22Rv1 (cell line): ENCODE measurements around the gene CNPY4.

Experiments used
- ZFX ChIP-seq: fragments of 450-650 bp; IDR thresholded peaks from 2 replicates; pipeline ENCODE4 v1.6.1; 2017; ENCODE audit warnings: antibody characterized with exemption, borderline replicate concordance
- TF ChIP-seq, protein P1 (sequence below): fragments of 450-650 bp; IDR thresholded peaks from 2 replicates; pipeline ENCODE4 v1.5.1; 2017; ENCODE audit warnings: mild to moderate bottlenecking

DNA sequence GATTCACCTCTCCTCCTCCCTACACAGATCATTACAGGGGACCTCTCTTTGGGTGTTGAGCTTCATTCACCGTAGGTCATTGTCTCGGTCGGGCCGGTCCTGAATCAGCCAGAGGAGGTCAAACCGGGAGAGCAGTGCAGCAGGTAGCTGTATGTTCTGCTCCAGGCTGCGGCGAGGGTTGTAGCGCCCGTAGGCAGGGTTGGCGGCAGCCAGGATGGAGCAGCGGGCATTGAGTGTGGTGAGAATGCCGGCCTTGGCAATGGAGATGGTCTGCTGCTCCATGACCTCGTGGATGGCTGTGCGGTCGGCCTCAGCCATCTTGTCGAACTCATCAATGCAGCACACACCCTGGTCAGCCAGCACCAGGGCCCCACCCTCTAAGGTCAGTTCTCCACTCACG is 23.7 kb upstream of the CNPY4 start:
- TF ChIP-seq, protein P1, sequence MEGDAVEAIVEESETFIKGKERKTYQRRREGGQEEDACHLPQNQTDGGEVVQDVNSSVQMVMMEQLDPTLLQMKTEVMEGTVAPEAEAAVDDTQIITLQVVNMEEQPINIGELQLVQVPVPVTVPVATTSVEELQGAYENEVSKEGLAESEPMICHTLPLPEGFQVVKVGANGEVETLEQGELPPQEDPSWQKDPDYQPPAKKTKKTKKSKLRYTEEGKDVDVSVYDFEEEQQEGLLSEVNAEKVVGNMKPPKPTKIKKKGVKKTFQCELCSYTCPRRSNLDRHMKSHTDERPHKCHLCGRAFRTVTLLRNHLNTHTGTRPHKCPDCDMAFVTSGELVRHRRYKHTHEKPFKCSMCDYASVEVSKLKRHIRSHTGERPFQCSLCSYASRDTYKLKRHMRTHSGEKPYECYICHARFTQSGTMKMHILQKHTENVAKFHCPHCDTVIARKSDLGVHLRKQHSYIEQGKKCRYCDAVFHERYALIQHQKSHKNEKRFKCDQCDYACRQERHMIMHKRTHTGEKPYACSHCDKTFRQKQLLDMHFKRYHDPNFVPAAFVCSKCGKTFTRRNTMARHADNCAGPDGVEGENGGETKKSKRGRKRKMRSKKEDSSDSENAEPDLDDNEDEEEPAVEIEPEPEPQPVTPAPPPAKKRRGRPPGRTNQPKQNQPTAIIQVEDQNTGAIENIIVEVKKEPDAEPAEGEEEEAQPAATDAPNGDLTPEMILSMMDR, result no peak
- TF ChIP-seq ZFX, result no peak
